IPS-15b (cell line): ENCODE results near the gene ANKS1B.

Source experiments
- H3K27me3 ChIP-seq: one replicate; pipeline ENCODE4 v1.6.1; 2013; ENCODE audit warnings: low read length; ENCODE audit not compliant: control insufficient read depth, insufficient read depth
- H3K36me3 ChIP-seq: one replicate; pipeline ENCODE4 v1.6.1; 2013; ENCODE audit warnings: low read length; ENCODE audit not compliant: control insufficient read depth, insufficient read depth
- H3K4me1 ChIP-seq: one replicate; pipeline ENCODE4 v1.6.1; 2013; ENCODE audit warnings: mild to moderate bottlenecking, low read length; ENCODE audit not compliant: control insufficient read depth, insufficient read depth
- H3K4me3 ChIP-seq: one replicate; pipeline ENCODE4 v1.5.1; 2013; ENCODE audit warnings: low read depth, low read length
- H3K9ac ChIP-seq: one replicate; pipeline ENCODE4 v1.6.1; 2013; ENCODE audit warnings: low read depth, mild to moderate bottlenecking, low read length
- H3K9me3 ChIP-seq: one replicate; pipeline ENCODE4 v1.6.1; 2013; ENCODE audit warnings: mild to moderate bottlenecking, low read length; ENCODE audit not compliant: control insufficient read depth, insufficient read depth

Gene ANKS1B

GRCh38 chr12:98730412-98730811 lies 1254.3 kb downstream of the ANKS1B start:
- Histone ChIP-seq H3K9me3 (no peaks in the 10 kb centered on the region), H3K36me3 (peaks cover 4% of the 10 kb centered on the region), H3K27me3 (no peaks in the 10 kb centered on the region), H3K4me1 (no peaks in the 10 kb centered on the region), H3K4me3 (no peak overlapping the region), H3K9ac (no peak overlapping the region)

GRCh38 chr12:98727196-98727595 lies 1257.5 kb downstream of the ANKS1B start:
- H3K27me3 ChIP-seq = no peaks in the 10 kb centered on the region

GRCh38 chr12:98725476-98726247 lies 1259.1 kb downstream of the ANKS1B start:
- Histone ChIP-seq H3K4me3 (no peak overlapping the region), H3K4me1 (no peaks in the 10 kb centered on the region), H3K36me3 (no peaks in the 10 kb centered on the region), H3K27me3 (no peaks in the 10 kb centered on the region), H3K9ac (no peak overlapping the region), H3K9me3 (no peaks in the 10 kb centered on the region)

More at GRCh38 chr12:98727196-98727595, 1257.5 kb downstream of the ANKS1B start:
- Histone ChIP-seq H3K4me3 (no peak overlapping the region), H3K36me3 (peaks cover 4% of the 10 kb centered on the region), H3K9ac (no peak overlapping the region), H3K9me3 (no peaks in the 10 kb centered on the region), H3K4me1 (no peaks in the 10 kb centered on the region)

- no peaks in the 10 kb centered on the region for H3K4me1 ChIP-seq
- H3K4me3 ChIP-seq = no peak overlapping the region
- no peak overlapping the region for H3K9ac ChIP-seq
- H3K9me3 ChIP-seq = no peaks in the 10 kb centered on the region
- no peaks in the 10 kb centered on the region for H3K36me3 ChIP-seq
- H3K27me3 ChIP-seq = no peaks in the 10 kb centered on the region
Observed at GRCh38 chr12:98724384-98725155, 1260.2 kb downstream of the ANKS1B start.

- Histone ChIP-seq H3K9ac (no peak overlapping the region), H3K36me3 (no peaks in the 10 kb centered on the region), H3K27me3 (no peaks in the 10 kb centered on the region), H3K9me3 (no peaks in the 10 kb centered on the region), H3K4me1 (no peaks in the 10 kb centered on the region), H3K4me3 (no peak overlapping the region)
Observed at GRCh38 chr12:98721204-98721702, 1263.5 kb downstream of the ANKS1B start.

- H3K36me3 ChIP-seq = no peaks in the 10 kb centered on the region
- no peaks in the 10 kb centered on the region for H3K4me1 ChIP-seq
- no peak overlapping the region for H3K4me3 ChIP-seq
- no peaks in the 10 kb centered on the region for H3K9me3 ChIP-seq
- no peaks in the 10 kb centered on the region for H3K27me3 ChIP-seq
- H3K9ac ChIP-seq = no peak overlapping the region
Observed at GRCh38 chr12:98719515-98720504, 1264.9 kb downstream of the ANKS1B start.

- Histone ChIP-seq H3K36me3 (no peaks in the 10 kb centered on the region), H3K4me1 (no peaks in the 10 kb centered on the region), H3K9me3 (no peaks in the 10 kb centered on the region), H3K4me3 (no peak overlapping the region), H3K9ac (no peak overlapping the region), H3K27me3 (no peaks in the 10 kb centered on the region)
Observed at GRCh38 chr12:98714426-98714825, 1270.3 kb downstream of the ANKS1B start.

GRCh38 chr12:98709022-98709421 lies 1275.7 kb downstream of the ANKS1B start:
- no peaks in the 10 kb centered on the region for H3K36me3 ChIP-seq

GRCh38 chr12:98701166-98701565 lies 1283.6 kb downstream of the ANKS1B start:
- Histone ChIP-seq H3K9me3 (no peaks in the 10 kb centered on the region), H3K9ac (no peak overlapping the region), H3K27me3 (peaks cover 7% of the 10 kb centered on the region), H3K4me3 (no peak overlapping the region), H3K4me1 (peaks cover 5% of the 10 kb centered on the region), H3K36me3 (no peaks in the 10 kb centered on the region)

More at GRCh38 chr12:98709022-98709421, 1275.7 kb downstream of the ANKS1B start:
- Histone ChIP-seq H3K27me3 (no peaks in the 10 kb centered on the region), H3K4me1 (no peaks in the 10 kb centered on the region), H3K9me3 (no peaks in the 10 kb centered on the region), H3K4me3 (no peak overlapping the region), H3K9ac (no peak overlapping the region)

GRCh38 chr12:98699586-98699985 lies 1285.2 kb downstream of the ANKS1B start:
- Histone ChIP-seq H3K9ac (no peak overlapping the region), H3K4me1 (peaks cover 9% of the 10 kb centered on the region), H3K36me3 (no peaks in the 10 kb centered on the region), H3K27me3 (peaks cover 7% of the 10 kb centered on the region), H3K9me3 (no peaks in the 10 kb centered on the region), H3K4me3 (no peak overlapping the region)
